AG10803 (cell line): ENCODE measurements around the gene FYCO1.
A peak's percentile ranks its signal among the peaks of the same experiment; 100 is the strongest.

Experiments
- DNase-seq: peaks from one replicate; pipeline ENCODE4 v3.0.0; 2010; ENCODE audit warnings: low read depth
- H3K4me3 ChIP-seq: 2 replicates; pipeline ENCODE4 v1.5.1; 2011; ENCODE audit warnings: mild to moderate bottlenecking, low read length, control low read depth
- CTCF ChIP-seq: conservative IDR thresholded peaks from 2 replicates; pipeline ENCODE4 v1.5.1; 2011; ENCODE audit warnings: mild to moderate bottlenecking, low read length, control low read depth, inconsistent platforms

Gene FYCO1

GRCh38 chr3:45942051-45942825, 53.4 kb downstream of the FYCO1 start:
- no peak overlapping the region for H3K4me3 ChIP-seq
- no peak for TF ChIP-seq CTCF
- DNase-seq, result no peak

- DNase-seq, result no peak
- no peak overlapping the region for H3K4me3 ChIP-seq
- TF ChIP-seq CTCF, result no peak
Observed at GRCh38 chr3:45940781-45941365, 54.8 kb downstream of the FYCO1 start.

GRCh38 chr3:45940004-45940780, 55.4 kb downstream of the FYCO1 start:
- TF ChIP-seq CTCF, result no peak
- DNase-seq, result no peak
- H3K4me3 ChIP-seq, result no peak overlapping the region

- no peak overlapping the region for H3K4me3 ChIP-seq
Observed at GRCh38 chr3:45939341-45939771, 56.3 kb downstream of the FYCO1 start.

GRCh38 chr3:45938864-45939263, 56.8 kb downstream of the FYCO1 start:
- H3K4me3 ChIP-seq, result no peak overlapping the region
- peak; percentile 99 for TF ChIP-seq CTCF
- DNase-seq, result peak; percentile 91

More at GRCh38 chr3:45939341-45939771, 56.3 kb downstream of the FYCO1 start:
- no peak for DNase-seq
- TF ChIP-seq CTCF, result no peak

GRCh38 chr3:45938043-45938435, 57.6 kb downstream of the FYCO1 start:
- DNase-seq, result no peak
- TF ChIP-seq CTCF, result no peak
- H3K4me3 ChIP-seq, result no peak overlapping the region
